Mesenchymal stem cell (in vitro differentiated cells and primary cell): ENCODE measurements around the gene PBX2.
"Not testable (repeated sequence)": the region's sequence is repeated elsewhere in the genome, so short reads cannot be mapped to it uniquely, and the experiment has no call there.

Experiments used
- DNase-seq: peaks from one replicate; pipeline ENCODE4 v3.0.0-alpha.2; 2013
- H2AFZ ChIP-seq: one replicate; pipeline ENCODE4 v1.6.1; 2013; ENCODE audit warnings: low read depth, mild to moderate bottlenecking, control low read depth, inconsistent platforms, low read length, moderate library complexity
- H2AK5ac ChIP-seq: 2 replicates; pipeline ENCODE4 v1.6.1; 2013; ENCODE audit warnings: low read length, moderate library complexity, mild to moderate bottlenecking, inconsistent platforms; ENCODE audit not compliant: severe bottlenecking
- H2BK120ac ChIP-seq: one replicate; pipeline ENCODE4 v1.6.1; 2013; ENCODE audit warnings: low read depth, mild to moderate bottlenecking, inconsistent platforms, low read length, moderate library complexity
- H2BK12ac ChIP-seq, 2 experiments: one replicate each; pipeline ENCODE4 v1.6.1; 2013; ENCODE audit warnings: inconsistent platforms in 2 of 2, low read length in 2 of 2, mild to moderate bottlenecking in 2 of 2, moderate library complexity in 2 of 2, control low read depth in 1 of 2
- H2BK15ac ChIP-seq: one replicate; pipeline ENCODE4 v1.6.1; 2013; ENCODE audit warnings: mild to moderate bottlenecking, low read depth, inconsistent platforms; ENCODE audit not compliant: poor library complexity, severe bottlenecking
- H2BK5ac ChIP-seq: 2 replicates; pipeline ENCODE4 v1.6.1; 2013; ENCODE audit warnings: low read depth, mild to moderate bottlenecking, low read length, control low read depth, inconsistent platforms; ENCODE audit not compliant: poor library complexity, severe bottlenecking
- H3K14ac ChIP-seq, 2 experiments: one replicate each; pipeline ENCODE4 v1.6.1; 2013; ENCODE audit warnings: inconsistent platforms in 2 of 2, low read length in 2 of 2, control low read depth in 1 of 2, mild to moderate bottlenecking in 1 of 2, moderate library complexity in 1 of 2
- H3K18ac ChIP-seq, 2 experiments: one replicate each; pipeline ENCODE4 v1.6.1; 2013; ENCODE audit warnings: inconsistent platforms in 2 of 2, low read length in 2 of 2, control low read depth in 1 of 2, low read depth in 1 of 2, mild to moderate bottlenecking in 1 of 2
- H3K23ac ChIP-seq, 2 experiments: one replicate each; pipeline ENCODE4 v1.6.1; 2013; ENCODE audit warnings: inconsistent platforms in 2 of 2, low read length in 2 of 2, mild to moderate bottlenecking in 2 of 2, moderate library complexity in 2 of 2, control low read depth in 1 of 2
- H3K27ac ChIP-seq: 2 replicates; pipeline ENCODE4 v1.5.1; 2013; ENCODE audit warnings: mild to moderate bottlenecking, moderate library complexity, low read length, control low read depth, inconsistent platforms; ENCODE audit not compliant: poor library complexity, severe bottlenecking
- H3K27me3 ChIP-seq, 2 experiments: 2 replicates each; pipeline versions ENCODE4 v1.6.1 to v1.7.0; 2013; ENCODE audit warnings: low read length in 2 of 2, mild to moderate bottlenecking in 2 of 2, moderate library complexity in 2 of 2, control low read depth in 1 of 2, inconsistent platforms in 1 of 2; ENCODE audit not compliant: control insufficient read depth in 1 of 2, insufficient read depth in 1 of 2
- H3K36me3 ChIP-seq, 2 experiments: 2 replicates each; pipeline versions ENCODE4 v1.6.1 to v1.7.0; 2013; ENCODE audit warnings: low read length in 2 of 2, control low read depth in 1 of 2, inconsistent platforms in 1 of 2, low read depth in 1 of 2, mild to moderate bottlenecking in 1 of 2; ENCODE audit not compliant: insufficient read depth in 2 of 2, control insufficient read depth in 1 of 2
- H3K4ac ChIP-seq, 2 experiments: one replicate each; pipeline ENCODE4 v1.6.1; 2013; ENCODE audit warnings: inconsistent platforms in 2 of 2, low read length in 2 of 2, mild to moderate bottlenecking in 2 of 2, moderate library complexity in 2 of 2, control low read depth in 1 of 2, low read depth in 1 of 2
- H3K4me1 ChIP-seq: 2 replicates; pipeline ENCODE4 v1.6.1; 2013; ENCODE audit warnings: low read depth, low read length, control low read depth; ENCODE audit not compliant: control insufficient read depth, insufficient read depth
- H3K4me2 ChIP-seq: 2 replicates; pipeline ENCODE4 v1.6.1; 2013; ENCODE audit warnings: low read length, mild to moderate bottlenecking, inconsistent platforms; ENCODE audit not compliant: poor library complexity, severe bottlenecking
- H3K4me3 ChIP-seq, 2 experiments: 2 replicates each; pipeline versions ENCODE4 v1.5.1 to v1.7.0; 2013; ENCODE audit warnings: low read length in 2 of 2, mild to moderate bottlenecking in 2 of 2, control low read depth in 1 of 2, low read depth in 1 of 2; ENCODE audit not compliant: insufficient read depth in 1 of 2
- H3K79me1 ChIP-seq: replicated peaks from 2 replicates; pipeline ENCODE4 v1.6.1; 2013; ENCODE audit warnings: mild to moderate bottlenecking, control low read depth, low read length, inconsistent platforms; ENCODE audit not compliant: poor library complexity, severe bottlenecking
- H3K9ac ChIP-seq: 2 replicates; pipeline ENCODE4 v1.7.0; 2013; ENCODE audit warnings: mild to moderate bottlenecking, low read length, moderate library complexity
- H3K9me3 ChIP-seq: 2 replicates; pipeline ENCODE4 v1.7.0; 2013; ENCODE audit warnings: mild to moderate bottlenecking, low read length; ENCODE audit not compliant: control insufficient read depth
- H4K8ac ChIP-seq: one replicate; pipeline ENCODE4 v1.6.1; 2013; ENCODE audit warnings: inconsistent platforms, mild to moderate bottlenecking, low read length, moderate library complexity
- H4K91ac ChIP-seq: one replicate; pipeline ENCODE4 v1.6.1; 2013; ENCODE audit warnings: mild to moderate bottlenecking, low read length, inconsistent platforms
- WGBS: methylation state at CpG from one replicate; pipeline ENCODE4 v1.1.7; 2013; ENCODE audit warnings: mixed read lengths; 5-methylcytosine and 5-hydroxymethylcytosine counted together

PBX2 gene

GRCh38 chr6:32187009-32187709, 2.8 kb downstream of the PBX2 start:
- H3K14ac ChIP-seq, result no peak overlapping the region
- 92% methylated on average over 11 of the region's 12 CpGs for WGBS
- H3K23ac ChIP-seq, result no peak overlapping the region

DNA sequence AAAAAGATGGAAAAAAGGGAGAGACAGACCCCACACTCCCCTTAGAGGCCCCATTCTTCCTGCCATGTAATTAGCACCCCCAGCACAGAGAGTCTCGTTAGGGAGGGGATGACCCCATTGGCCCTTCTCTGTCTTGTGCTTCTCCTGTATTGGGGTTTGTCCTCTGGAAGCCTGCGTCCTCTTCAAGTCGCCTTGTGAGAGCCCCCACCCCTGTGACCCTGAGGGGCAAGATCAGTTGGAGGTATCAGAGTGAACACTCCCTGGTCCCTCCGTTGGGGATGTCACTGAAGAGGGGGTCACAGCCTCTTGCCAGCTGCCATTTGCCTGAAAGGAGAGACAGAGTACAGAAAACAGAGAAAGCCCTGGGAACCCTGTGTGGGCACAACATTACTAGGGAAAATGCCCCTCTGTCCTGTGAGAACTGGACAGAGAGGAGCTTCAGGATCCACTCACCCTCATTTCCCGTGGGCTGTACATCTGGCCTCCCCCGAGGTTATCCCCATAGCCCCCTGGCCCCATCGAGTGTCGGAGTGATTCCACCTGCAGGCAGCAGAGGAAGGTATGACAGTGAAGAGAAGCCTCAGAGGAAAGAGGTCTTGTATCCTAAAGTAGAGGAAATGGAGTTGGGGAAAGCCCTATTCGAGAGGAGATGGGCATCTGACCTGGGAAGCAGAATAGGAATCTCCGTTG, 3.7 kb downstream of the PBX2 start:
- not testable (repeated sequence) for H2BK120ac ChIP-seq, H3K27ac ChIP-seq, H4K8ac ChIP-seq, H3K4ac ChIP-seq, H3K14ac ChIP-seq, H2AFZ ChIP-seq, DNase-seq, H3K27me3 ChIP-seq, H3K18ac ChIP-seq, H2BK5ac ChIP-seq, H3K9me3 ChIP-seq, H3K23ac ChIP-seq, H4K91ac ChIP-seq, H3K4me3 ChIP-seq, H3K4me2 ChIP-seq, H2BK15ac ChIP-seq
- peak overlapping the region in 1 of 2 experiments; percentile 24 for H2BK12ac ChIP-seq
- H3K36me3 ChIP-seq, result peaks cover 53 to 54% of the 10 kb centered on the region in 2 experiments
- 92% methylated on average over 10 of the region's 10 CpGs for WGBS
- H3K9ac ChIP-seq, result peak overlapping the region; percentile 39
- H3K79me1 ChIP-seq, result peaks cover 24% of the 10 kb centered on the region
- peaks cover 28% of the 10 kb centered on the region for H3K4me1 ChIP-seq
- H2AK5ac ChIP-seq, result peak overlapping the region; percentile 42

More at GRCh38 chr6:32187009-32187709, 2.8 kb downstream of the PBX2 start:
- no peak overlapping the region for H3K4ac ChIP-seq
- peaks cover 26% of the 10 kb centered on the region for H3K79me1 ChIP-seq
- H3K27me3 ChIP-seq, result no peaks in the 10 kb centered on the region
- H2BK5ac ChIP-seq, result no peak overlapping the region
- no peak overlapping the region for H2AFZ ChIP-seq
- no peak overlapping the region for H2BK12ac ChIP-seq
- H3K36me3 ChIP-seq, result peaks cover 47 to 49% of the 10 kb centered on the region in 2 experiments
- H3K9me3 ChIP-seq, result no peaks in the 10 kb centered on the region
- H3K27ac ChIP-seq, result no peak overlapping the region
- H3K9ac ChIP-seq, result peak overlapping the region; percentile 39
- no peak overlapping the region for H3K4me3 ChIP-seq
- no peak for DNase-seq
- no peak overlapping the region for H4K8ac ChIP-seq
- no peak overlapping the region for H2BK15ac ChIP-seq
- H4K91ac ChIP-seq, result peak overlapping the region; percentile 4
- peaks cover 35% of the 10 kb centered on the region for H3K4me1 ChIP-seq
- no peak overlapping the region for H2AK5ac ChIP-seq
- H3K18ac ChIP-seq, result no peak overlapping the region
- no peak overlapping the region for H2BK120ac ChIP-seq
- no peak overlapping the region for H3K4me2 ChIP-seq

- H3K36me3 ChIP-seq, result peaks cover 59 to 60% of the 10 kb centered on the region in 2 experiments
- not testable (repeated sequence) for H2BK12ac ChIP-seq, H3K23ac ChIP-seq, H3K14ac ChIP-seq, H3K27ac ChIP-seq, H3K27me3 ChIP-seq, H2BK120ac ChIP-seq, H3K18ac ChIP-seq, H3K4me3 ChIP-seq, H2AK5ac ChIP-seq, H4K8ac ChIP-seq, H2AFZ ChIP-seq, H3K4ac ChIP-seq, H3K9me3 ChIP-seq, H2BK15ac ChIP-seq, H4K91ac ChIP-seq, H3K4me2 ChIP-seq, H2BK5ac ChIP-seq
- H3K4me1 ChIP-seq, result peaks cover 22% of the 10 kb centered on the region
- 25% methylated on average over 11 of the region's 11 CpGs for WGBS
- peak; percentile 95 for DNase-seq
- H3K79me1 ChIP-seq, result peaks cover 27% of the 10 kb centered on the region
- peak overlapping the region; percentile 61 for H3K9ac ChIP-seq
These were observed 4.3 kb downstream of the PBX2 start for GRCh38 chr6:32185681-32186131.

DNA sequence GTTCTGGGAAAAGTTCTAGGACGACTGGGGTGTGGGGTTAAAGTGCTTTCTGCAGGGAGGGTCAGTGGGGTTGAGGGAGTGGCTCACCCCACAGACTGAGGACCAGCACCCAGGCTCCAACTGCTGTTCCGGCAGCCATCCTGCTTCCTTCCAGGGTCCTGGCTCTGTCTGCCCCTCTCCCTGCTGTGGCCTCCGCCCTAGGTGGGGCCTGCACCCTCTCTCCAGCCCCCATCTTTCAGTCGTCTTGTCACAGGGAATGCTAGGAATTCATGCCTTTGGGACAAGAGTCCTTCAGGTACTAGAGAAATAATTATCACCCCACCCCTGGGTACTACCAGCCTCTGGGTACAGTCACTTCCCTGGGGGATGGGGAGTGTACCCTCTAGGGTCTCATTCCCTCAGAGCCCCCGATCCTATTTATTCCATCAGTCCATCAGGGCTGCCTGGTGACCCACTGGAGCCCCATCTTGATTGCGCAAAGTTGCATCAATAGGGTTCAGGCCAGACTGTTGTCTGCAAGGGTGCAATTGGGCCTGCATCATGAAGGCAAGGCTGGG, 5.8 kb downstream of the PBX2 start, which contains the start of gene AGER:
AGER (minus strand) TSS at position 170 of the 557 bp plus-strand sequence; CDS start at position 139, 31 bp downstream.
- Histone ChIP-seq H4K91ac (no peak within 1 kb of the TSS), H4K8ac (no peak within 1 kb of the TSS), H3K9me3 (no peaks in the 10 kb centered on the region), H3K14ac (no peak within 1 kb of the TSS), H2BK15ac (no peak within 1 kb of the TSS), H2AK5ac (no peak within 1 kb of the TSS), H3K27ac (no peak within 1 kb of the TSS), H3K18ac (no peak within 1 kb of the TSS), H3K23ac (no peak within 1 kb of the TSS), H3K9ac (peak within 1 kb of the TSS; percentile 61), H3K4ac (no peak within 1 kb of the TSS), H3K36me3 (peaks cover 67 to 68% of the 10 kb centered on the region in 2 experiments), H2BK5ac (no peak within 1 kb of the TSS), H2BK12ac (no peak within 1 kb of the TSS), H3K4me2 (no peak within 1 kb of the TSS), H2BK120ac (no peak within 1 kb of the TSS), H3K4me3 (no peak within 1 kb of the TSS), H3K79me1 (peaks cover 33% of the 10 kb centered on the region), H3K4me1 (peaks cover 25% of the 10 kb centered on the region), H3K27me3 (no peaks in the 10 kb centered on the region), H2AFZ (no peak within 1 kb of the TSS)
- DNase-seq, result no peak
- WGBS, result 96% methylated on average over 5 of the region's 6 CpGs
